GM12892 (cell line): Measurements from ENCODE around the gene RIOK3.

Experiments used
- POLR2A ChIP-seq: IDR thresholded peaks from 2 replicates; pipeline ENCODE4 v1.6.1; 2011; ENCODE audit warnings: low read depth, low read length, control low read depth
- POLR2AphosphoS5 ChIP-seq: IDR thresholded peaks from 2 replicates; pipeline ENCODE4 v1.6.1; 2011; ENCODE audit warnings: low read depth, low read length, control low read depth
- TAF1 ChIP-seq: IDR thresholded peaks from 2 replicates; pipeline ENCODE4 v1.6.1; 2011; ENCODE audit warnings: low read depth, mild to moderate bottlenecking, control low read depth, low read length, borderline replicate concordance

DNA sequence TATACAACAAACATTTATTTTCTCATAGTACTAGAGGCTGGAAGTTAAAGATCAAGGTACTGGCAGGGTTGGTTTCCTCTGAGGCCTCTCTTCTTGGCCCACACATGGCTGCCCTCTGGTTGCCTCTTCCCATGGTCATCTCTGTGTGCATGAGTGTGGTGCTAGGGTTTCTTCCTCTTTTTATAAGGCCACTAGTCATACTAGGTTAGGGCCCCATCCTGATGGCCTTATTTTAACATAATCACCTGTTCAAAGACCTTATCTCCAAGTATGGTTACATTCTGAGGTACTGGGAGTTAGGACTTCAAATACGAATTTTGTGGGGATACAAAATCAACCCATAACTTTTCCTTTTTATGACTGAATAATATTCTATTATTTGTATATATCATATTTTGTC lies 4.8 kb upstream of the RIOK3 start:
- TF ChIP-seq POLR2AphosphoS5 = no peak
- TF ChIP-seq POLR2A = no peak
- no peak for TF ChIP-seq TAF1
